Neural cell (in vitro differentiated cells): ENCODE measurements around the gene DPF3.

Source experiments
- EP300 ChIP-seq: fragments of 450-650 bp; conservative IDR thresholded peaks from 2 replicates; pipeline ENCODE4 v1.6.1; 2014; ENCODE audit warnings: antibody characterized with exemption, mild to moderate bottlenecking, moderate library complexity; ENCODE audit not compliant: poor library complexity, severe bottlenecking
- EZH2 ChIP-seq: fragments of 200-600, 300-800 bp; shearing (Covaris generic), sonication (generic); IDR thresholded peaks from 2 replicates; pipeline ENCODE4 v1.6.1; 2014; ENCODE audit warnings: antibody characterized with exemption, low read length, borderline replicate concordance, mild to moderate bottlenecking; ENCODE audit not compliant: insufficient read depth, poor library complexity, severe bottlenecking
- POLR2AphosphoS5 ChIP-seq: IDR thresholded peaks from 2 replicates; pipeline ENCODE4 v1.6.1; 2012
- SMC3 ChIP-seq: fragments of 450-650 bp; conservative IDR thresholded peaks from 2 replicates; pipeline ENCODE4 v1.6.1; 2014; ENCODE audit warnings: antibody characterized with exemption, mild to moderate bottlenecking, moderate library complexity; ENCODE audit not compliant: poor library complexity
- TAF1 ChIP-seq: IDR thresholded peaks from 2 replicates; pipeline ENCODE4 v1.6.1; 2012; ENCODE audit warnings: low read depth
- TF ChIP-seq, protein P1 (sequence below): fragments of 450-650 bp; IDR thresholded peaks from 2 replicates; pipeline ENCODE4 v1.5.1; 2014; ENCODE audit warnings: antibody characterized with exemption, mild to moderate bottlenecking, moderate library complexity; ENCODE audit not compliant: poor library complexity, severe bottlenecking
- TF ChIP-seq, protein P2 (sequence below): IDR thresholded peaks from 2 replicates; pipeline ENCODE4 v1.6.1; 2012; ENCODE audit warnings: borderline replicate concordance

DNA sequence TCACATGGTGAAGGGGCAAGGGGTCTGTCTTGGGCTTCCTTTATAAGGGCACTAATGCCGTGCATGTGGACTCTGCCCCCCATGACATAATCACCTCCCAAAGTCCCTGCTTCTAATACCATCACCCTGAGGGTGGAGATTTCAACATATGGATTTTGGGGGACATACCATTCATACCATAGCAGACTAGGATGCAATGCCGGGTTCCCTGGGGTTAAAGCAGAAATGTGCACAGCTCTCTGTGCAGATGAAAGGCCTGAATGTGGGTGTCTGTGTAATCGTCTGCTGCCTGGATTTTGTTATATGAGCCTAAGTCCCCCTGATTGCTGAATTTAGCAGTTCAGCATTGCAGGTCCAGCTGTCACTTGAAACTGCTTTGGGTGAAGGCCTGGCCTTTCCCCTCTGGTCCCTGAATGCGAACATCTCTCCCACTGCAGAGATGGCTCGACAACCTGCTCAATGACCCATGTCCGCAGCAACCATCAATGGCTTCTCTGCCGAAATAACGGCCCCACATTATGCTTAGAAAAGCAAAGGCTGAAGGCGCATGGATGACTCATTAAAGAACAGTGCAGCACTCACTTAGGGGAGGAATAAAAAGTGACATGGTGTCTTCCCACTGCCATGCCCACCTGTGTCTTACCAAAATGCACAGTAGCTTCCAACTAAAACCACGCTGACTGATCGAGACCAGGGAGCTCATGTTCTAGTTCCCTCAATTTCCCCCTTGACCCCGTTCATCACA, 286.3 kb downstream of the DPF3 start:
- TF ChIP-seq, protein P1, sequence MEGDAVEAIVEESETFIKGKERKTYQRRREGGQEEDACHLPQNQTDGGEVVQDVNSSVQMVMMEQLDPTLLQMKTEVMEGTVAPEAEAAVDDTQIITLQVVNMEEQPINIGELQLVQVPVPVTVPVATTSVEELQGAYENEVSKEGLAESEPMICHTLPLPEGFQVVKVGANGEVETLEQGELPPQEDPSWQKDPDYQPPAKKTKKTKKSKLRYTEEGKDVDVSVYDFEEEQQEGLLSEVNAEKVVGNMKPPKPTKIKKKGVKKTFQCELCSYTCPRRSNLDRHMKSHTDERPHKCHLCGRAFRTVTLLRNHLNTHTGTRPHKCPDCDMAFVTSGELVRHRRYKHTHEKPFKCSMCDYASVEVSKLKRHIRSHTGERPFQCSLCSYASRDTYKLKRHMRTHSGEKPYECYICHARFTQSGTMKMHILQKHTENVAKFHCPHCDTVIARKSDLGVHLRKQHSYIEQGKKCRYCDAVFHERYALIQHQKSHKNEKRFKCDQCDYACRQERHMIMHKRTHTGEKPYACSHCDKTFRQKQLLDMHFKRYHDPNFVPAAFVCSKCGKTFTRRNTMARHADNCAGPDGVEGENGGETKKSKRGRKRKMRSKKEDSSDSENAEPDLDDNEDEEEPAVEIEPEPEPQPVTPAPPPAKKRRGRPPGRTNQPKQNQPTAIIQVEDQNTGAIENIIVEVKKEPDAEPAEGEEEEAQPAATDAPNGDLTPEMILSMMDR = no peak
- TF ChIP-seq POLR2AphosphoS5 (no peak), SMC3 (no peak), EP300 (no peak), EZH2 (no peak), TAF1 (no peak)
- TF ChIP-seq, protein P2, sequence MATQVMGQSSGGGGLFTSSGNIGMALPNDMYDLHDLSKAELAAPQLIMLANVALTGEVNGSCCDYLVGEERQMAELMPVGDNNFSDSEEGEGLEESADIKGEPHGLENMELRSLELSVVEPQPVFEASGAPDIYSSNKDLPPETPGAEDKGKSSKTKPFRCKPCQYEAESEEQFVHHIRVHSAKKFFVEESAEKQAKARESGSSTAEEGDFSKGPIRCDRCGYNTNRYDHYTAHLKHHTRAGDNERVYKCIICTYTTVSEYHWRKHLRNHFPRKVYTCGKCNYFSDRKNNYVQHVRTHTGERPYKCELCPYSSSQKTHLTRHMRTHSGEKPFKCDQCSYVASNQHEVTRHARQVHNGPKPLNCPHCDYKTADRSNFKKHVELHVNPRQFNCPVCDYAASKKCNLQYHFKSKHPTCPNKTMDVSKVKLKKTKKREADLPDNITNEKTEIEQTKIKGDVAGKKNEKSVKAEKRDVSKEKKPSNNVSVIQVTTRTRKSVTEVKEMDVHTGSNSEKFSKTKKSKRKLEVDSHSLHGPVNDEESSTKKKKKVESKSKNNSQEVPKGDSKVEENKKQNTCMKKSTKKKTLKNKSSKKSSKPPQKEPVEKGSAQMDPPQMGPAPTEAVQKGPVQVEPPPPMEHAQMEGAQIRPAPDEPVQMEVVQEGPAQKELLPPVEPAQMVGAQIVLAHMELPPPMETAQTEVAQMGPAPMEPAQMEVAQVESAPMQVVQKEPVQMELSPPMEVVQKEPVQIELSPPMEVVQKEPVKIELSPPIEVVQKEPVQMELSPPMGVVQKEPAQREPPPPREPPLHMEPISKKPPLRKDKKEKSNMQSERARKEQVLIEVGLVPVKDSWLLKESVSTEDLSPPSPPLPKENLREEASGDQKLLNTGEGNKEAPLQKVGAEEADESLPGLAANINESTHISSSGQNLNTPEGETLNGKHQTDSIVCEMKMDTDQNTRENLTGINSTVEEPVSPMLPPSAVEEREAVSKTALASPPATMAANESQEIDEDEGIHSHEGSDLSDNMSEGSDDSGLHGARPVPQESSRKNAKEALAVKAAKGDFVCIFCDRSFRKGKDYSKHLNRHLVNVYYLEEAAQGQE = no peak
